Keratinocyte (primary cell): ENCODE results near the gene RAB3IP. TPM values are rescaled to one million over a fixed set of nuclear protein-coding genes. Genes with fewer than 3 reads are reported as not detected.
A peak's percentile ranks its signal among the peaks of the same experiment; 100 is the strongest.

Experiments
- DNase-seq: peaks from one replicate; pipeline ENCODE4 v3.0.0-alpha.2; 2011; ENCODE audit warnings: low read depth, missing footprints, low spot score
- FAIRE-seq: peaks from 2 replicates; lab custom pipeline; 2011; peaks lifted over from hg19 to GRCh38; lab: Jason Lieb, UNC
- H2AFZ ChIP-seq: 2 replicates; pipeline ENCODE4 v1.6.0; 2012; ENCODE audit warnings: low read length, control low read depth, inconsistent platforms; ENCODE audit not compliant: control insufficient read depth
- H3K27ac ChIP-seq: 2 replicates; pipeline ENCODE4 v1.5.1; 2011; ENCODE audit warnings: low read length; ENCODE audit not compliant: control insufficient read depth, insufficient read depth
- H3K27me3 ChIP-seq: 3 replicates; pipeline ENCODE4 v1.6.0; 2011; ENCODE audit warnings: low read length; ENCODE audit not compliant: control insufficient read depth, insufficient read depth; ENCODE audit errors: extremely low read depth
- H3K36me3 ChIP-seq, 2 experiments: 2 replicates in 1 of 2; 3 replicates in 1 of 2; pipeline ENCODE4 v1.5.1; 2011; ENCODE audit warnings: low read length in 2 of 2, mild to moderate bottlenecking in 1 of 2; ENCODE audit not compliant: control insufficient read depth in 2 of 2, insufficient read depth in 2 of 2; ENCODE audit errors: extremely low read depth in 1 of 2
- H3K4me1 ChIP-seq: 3 replicates; pipeline ENCODE4 v1.5.1; 2011; ENCODE audit warnings: low read length; ENCODE audit not compliant: control insufficient read depth, insufficient read depth; ENCODE audit errors: extremely low read depth
- H3K4me2 ChIP-seq: 3 replicates; pipeline ENCODE4 v1.6.0; 2011; ENCODE audit warnings: low read depth, low read length; ENCODE audit not compliant: control insufficient read depth, insufficient read depth; ENCODE audit errors: extremely low read depth
- H3K4me3 ChIP-seq, 3 experiments: fragments of 200-600 bp in 1 of 3; sonication (generic) in 1 of 3; 2 replicates in 2 of 3; 3 replicates in 1 of 3; pipeline ENCODE4 v1.5.1; 2011 to 2016; ENCODE audit warnings: low read length in 3 of 3, mild to moderate bottlenecking in 3 of 3, control low read depth in 2 of 3, inconsistent platforms in 1 of 3, low read depth in 1 of 3, mixed read lengths in 1 of 3, mixed run types in 1 of 3, moderate library complexity in 1 of 3; ENCODE audit not compliant: control insufficient read depth in 2 of 3, insufficient read depth in 2 of 3; ENCODE audit errors: extremely low read depth in 1 of 3
- H3K79me2 ChIP-seq: 2 replicates; pipeline ENCODE4 v1.6.0; 2012; ENCODE audit warnings: low read length; ENCODE audit not compliant: control insufficient read depth, insufficient read depth
- H3K9ac ChIP-seq: 3 replicates; pipeline ENCODE4 v1.6.0; 2011; ENCODE audit warnings: low read length; ENCODE audit not compliant: control insufficient read depth, insufficient read depth; ENCODE audit errors: extremely low read depth
- H3K9me1 ChIP-seq: 3 replicates; pipeline ENCODE4 v1.6.0; 2011; ENCODE audit warnings: low read length; ENCODE audit not compliant: control insufficient read depth, insufficient read depth; ENCODE audit errors: extremely low read depth
- H3K9me3 ChIP-seq: 2 replicates; pipeline ENCODE4 v1.5.1; 2012; ENCODE audit warnings: low read depth, low read length; ENCODE audit not compliant: control insufficient read depth
- H4K20me1 ChIP-seq: 3 replicates; pipeline ENCODE4 v1.6.0; 2011; ENCODE audit warnings: low read length; ENCODE audit not compliant: control insufficient read depth, insufficient read depth; ENCODE audit errors: extremely low read depth
- CTCF ChIP-seq, 3 experiments: IDR thresholded peaks in 1 of 3; conservative IDR thresholded peaks in 1 of 3; optimal IDR thresholded peaks in 1 of 3; 2 replicates in 2 of 3; 3 replicates in 1 of 3; pipeline versions ENCODE3 to v1.5.1; 2011; ENCODE audit warnings: low read length in 3 of 3, mild to moderate bottlenecking in 3 of 3, moderate library complexity in 2 of 3, control low read depth in 1 of 3, inconsistent platforms in 1 of 3; ENCODE audit not compliant: insufficient read depth in 2 of 3; ENCODE audit errors: extremely low read depth in 1 of 3
- EZH2 ChIP-seq: IDR thresholded peaks from one replicate; pipeline ENCODE4 v1.6.1; 2012; ENCODE audit warnings: inconsistent platforms, mild to moderate bottlenecking, low read length, moderate library complexity
- dilution Hi-C: fragments of 300-500 bp; cut with MboI; formaldehyde crosslinking; loops from one replicate; pipeline ENCODE4 v1.7.0; 2020; ENCODE audit warnings: low sequenced_read_pairs; ENCODE audit not compliant: extremely low pct_ligation_motif_present
- polyA plus RNA-seq, 5 experiments: library from polyadenylated mRNA; depleted of rRNA in 3 of 5; stranded (reverse) in 3 of 5; stranded (forward) in 1 of 5; unstranded in 1 of 5; fragments of >200 nt; gene quantifications; 1 replicate in 1 of 5; 2 replicates in 3 of 5; 3 replicates in 1 of 5; pipeline versions ENCODE4 v1.2.1 to v1.2.3, GENCODE V29; 2011 to 2012; ENCODE audit warnings: missing spikeins in 2 of 5, low read depth in 1 of 5, low replicate concordance in 1 of 5

Gene RAB3IP
- polyA plus RNA-seq, 1 donor (not counting 4 experiments of a cell fraction or from before 2014, with no cell fraction given) = 30.6 TPM

DNA sequence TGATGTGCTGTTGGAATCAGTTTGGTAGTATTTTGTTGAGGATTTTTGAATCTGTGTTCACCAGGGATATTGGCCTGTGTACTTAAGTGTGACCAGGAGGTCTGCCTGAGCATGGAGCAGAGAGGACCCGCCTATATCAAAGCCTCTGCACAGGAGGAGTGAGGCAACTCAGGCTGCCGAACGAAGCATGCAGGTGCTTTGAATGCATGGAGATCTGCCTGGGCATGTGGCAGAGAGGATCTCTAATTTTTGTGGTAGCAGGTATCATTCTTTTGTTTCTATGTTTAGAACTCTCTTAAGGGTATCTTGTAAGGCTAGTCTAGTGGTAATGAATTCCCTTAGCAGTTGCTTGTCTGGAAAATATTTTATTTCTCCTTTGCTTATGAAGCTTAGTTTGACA is 26.9 kb downstream of the RAB3IP start:
- Histone ChIP-seq H3K4me1 (peaks cover 10% of the 10 kb centered on the region), H3K9ac (no peak overlapping the region), H3K27me3 (no peaks in the 10 kb centered on the region), H3K79me2 (no peaks in the 10 kb centered on the region), H3K36me3 (peaks cover 6 to 9% of the 10 kb centered on the region in 2 experiments), H3K9me3 (peaks cover 15% of the 10 kb centered on the region), H4K20me1 (no peaks in the 10 kb centered on the region), H3K4me2 (peak overlapping the region; percentile 45), H2AFZ (no peak overlapping the region), H3K9me1 (no peaks in the 10 kb centered on the region), H3K27ac (peak overlapping the region; percentile 25), H3K4me3 (no peak overlapping the region)
- DNase-seq (peak; percentile 19), FAIRE-seq (peak; percentile 99)
- dilution Hi-C loops = no loop called here
- TF ChIP-seq EZH2 (no peak), CTCF (optimal IDR thresholded peaks at IDR 0.05 in 1 of 3, IDR thresholded peaks at IDR 0.05 in 1 of 3, conservative IDR thresholded peaks at IDR 0.05 in 1 of 3; ENCODE audit: extremely low read depth in 1 of 3, insufficient read depth in 2 of 3, low read length in 3 of 3) (no peak)

DNA sequence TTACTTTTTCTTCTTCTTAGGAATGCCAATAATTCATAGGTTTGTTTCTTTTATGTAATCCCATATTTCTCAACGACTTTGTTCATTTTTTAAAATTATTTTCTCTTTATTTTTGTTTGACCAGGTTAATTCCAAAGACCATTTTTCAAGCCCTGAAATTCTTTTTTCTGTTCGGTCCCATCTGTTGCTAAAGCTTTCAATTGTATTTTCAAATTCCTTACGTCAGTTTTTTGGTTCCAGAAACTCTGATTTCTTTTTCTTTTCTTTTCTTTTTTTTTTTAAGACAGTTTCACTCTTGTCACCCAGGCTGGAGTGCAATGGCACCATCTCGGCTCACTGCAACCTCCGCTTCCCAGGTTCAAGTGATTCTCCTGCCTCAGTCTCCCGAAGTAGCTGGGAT is 27.6 kb downstream of the RAB3IP start:
- FAIRE-seq (no peak), DNase-seq (no peak)
- no peak overlapping the region for H3K4me3 ChIP-seq
- H4K20me1 ChIP-seq = no peaks in the 10 kb centered on the region
- H3K4me2 ChIP-seq = no peak overlapping the region
- H3K27ac ChIP-seq = no peak overlapping the region
- no peak overlapping the region for H2AFZ ChIP-seq
- dilution Hi-C loops = no loop called here
- H3K4me1 ChIP-seq = peaks cover 10% of the 10 kb centered on the region
- no peak overlapping the region for H3K9ac ChIP-seq
- H3K9me1 ChIP-seq = no peaks in the 10 kb centered on the region
- peaks cover 6 to 9% of the 10 kb centered on the region in 2 experiments for H3K36me3 ChIP-seq
- H3K27me3 ChIP-seq = no peaks in the 10 kb centered on the region
- H3K9me3 ChIP-seq = peaks cover 15% of the 10 kb centered on the region
- TF ChIP-seq CTCF (optimal IDR thresholded peaks at IDR 0.05 in 1 of 3, IDR thresholded peaks at IDR 0.05 in 1 of 3, conservative IDR thresholded peaks at IDR 0.05 in 1 of 3; ENCODE audit: extremely low read depth in 1 of 3, insufficient read depth in 2 of 3, low read length in 3 of 3) (no peak), EZH2 (no peak)
- H3K79me2 ChIP-seq = no peaks in the 10 kb centered on the region
